ENCODE data around the gene NCK1.
"Not testable (repeated sequence)": the region's sequence is repeated elsewhere in the genome, so short reads cannot be mapped to it uniquely, and the experiment has no call there.

NCK1 gene

DNA sequence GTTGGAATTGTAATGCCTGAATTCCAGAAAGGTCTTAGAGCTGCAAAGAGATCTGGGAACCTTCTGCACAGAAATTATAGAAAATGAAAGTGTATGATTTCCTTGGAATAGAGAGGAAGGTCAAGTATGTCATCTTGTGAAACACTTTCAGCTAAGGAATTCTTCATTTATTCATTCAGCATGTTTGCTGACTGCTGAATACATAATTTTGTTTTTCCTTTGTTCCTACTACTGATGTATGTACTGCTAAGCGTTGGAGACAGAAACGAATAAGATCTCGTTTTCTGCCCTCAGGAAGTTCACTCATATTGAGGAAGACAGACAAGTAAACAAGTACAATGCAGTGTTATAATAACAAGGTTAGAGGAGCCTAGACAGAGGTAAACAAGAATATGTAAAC lies 81.4 kb downstream of the NCK1 start:
- no peak for DNase-seq (ENCODE audit: low read depth in 2 of 3, low spot score in 2 of 3)

DNA sequence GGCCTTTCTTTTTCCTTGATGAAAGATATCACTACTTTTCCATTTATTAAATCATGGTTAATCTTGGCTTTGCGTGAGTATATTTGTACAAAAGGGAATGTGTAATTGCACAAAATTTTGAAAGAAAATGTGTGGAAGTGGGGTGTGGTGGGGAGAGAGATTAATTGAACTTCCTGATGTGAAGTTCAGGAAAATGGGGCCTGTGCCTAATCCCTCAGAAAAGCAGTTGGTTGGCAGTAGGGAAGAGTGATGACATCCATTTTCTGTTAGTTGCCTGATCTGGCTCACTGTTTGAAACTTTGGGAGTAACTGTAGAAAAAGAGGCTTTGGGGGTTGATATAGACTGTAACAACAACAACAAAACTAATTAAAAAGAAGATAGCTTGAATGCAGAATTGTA lies 85.0 kb downstream of the NCK1 start:
- no peak for DNase-seq (ENCODE audit: low read depth in 2 of 3, low spot score in 2 of 3)

DNA sequence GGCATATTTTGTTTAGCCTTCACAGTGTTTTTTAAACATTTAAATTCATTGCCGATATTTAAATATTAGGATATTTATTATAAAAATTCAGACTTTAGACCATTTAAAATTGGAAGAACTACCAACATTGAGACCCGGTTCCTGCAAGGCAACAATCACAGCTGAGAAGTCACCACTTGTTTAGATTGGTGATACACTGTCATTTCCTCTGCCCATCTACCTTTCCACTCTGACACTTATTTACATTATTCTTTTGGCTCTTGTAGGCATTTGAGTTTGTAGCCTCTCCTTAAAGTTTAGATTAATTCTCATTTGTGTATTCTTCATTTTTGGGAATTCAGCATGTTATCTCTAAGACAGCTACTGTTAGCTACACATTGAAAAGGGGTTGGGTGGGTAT lies 85.5 kb downstream of the NCK1 start:
- no peak for DNase-seq (ENCODE audit: low read depth in 2 of 3, low spot score in 2 of 3)

DNA sequence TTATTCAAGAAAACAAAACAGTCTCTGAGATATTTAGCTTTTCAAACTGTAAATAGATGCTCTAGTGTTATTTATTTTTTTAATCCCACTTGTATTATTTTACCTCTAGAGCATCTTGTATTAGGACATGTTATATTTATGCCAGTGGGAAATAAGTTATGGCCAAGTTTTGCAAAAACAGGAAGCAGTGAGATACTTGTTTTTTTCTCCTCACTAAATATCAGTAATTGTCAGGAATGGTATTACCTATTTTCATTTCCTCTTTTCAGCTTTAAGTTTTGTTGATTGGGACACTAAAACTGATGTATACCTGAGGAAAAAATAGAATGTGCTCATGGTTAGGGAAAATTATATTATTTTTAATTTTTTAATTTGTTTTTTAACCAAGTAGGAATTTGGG lies 87.1 kb downstream of the NCK1 start:
- no peak for DNase-seq (ENCODE audit: low read depth in 2 of 3, low spot score in 2 of 3)

DNA sequence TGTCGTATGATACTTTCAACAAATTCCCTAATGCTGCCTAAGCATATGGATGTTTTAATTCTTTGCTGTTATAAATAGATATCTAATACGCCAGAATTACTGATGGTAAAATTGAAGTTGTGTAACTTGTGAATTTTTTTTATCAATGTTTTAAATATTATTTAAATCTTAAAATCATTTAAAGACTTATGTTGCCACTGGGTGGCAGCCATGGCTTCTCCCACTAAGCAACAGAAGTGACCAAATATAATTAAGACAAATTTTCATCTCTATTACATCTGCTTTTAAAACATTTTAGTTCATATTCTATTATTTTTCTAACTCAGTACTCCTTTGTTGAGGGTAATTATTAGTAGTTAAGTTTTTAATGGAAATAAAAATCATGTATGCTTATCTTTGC lies 87.7 kb downstream of the NCK1 start:
- DNase-seq (ENCODE audit: low read depth in 2 of 3, low spot score in 2 of 3) = no peak

DNA sequence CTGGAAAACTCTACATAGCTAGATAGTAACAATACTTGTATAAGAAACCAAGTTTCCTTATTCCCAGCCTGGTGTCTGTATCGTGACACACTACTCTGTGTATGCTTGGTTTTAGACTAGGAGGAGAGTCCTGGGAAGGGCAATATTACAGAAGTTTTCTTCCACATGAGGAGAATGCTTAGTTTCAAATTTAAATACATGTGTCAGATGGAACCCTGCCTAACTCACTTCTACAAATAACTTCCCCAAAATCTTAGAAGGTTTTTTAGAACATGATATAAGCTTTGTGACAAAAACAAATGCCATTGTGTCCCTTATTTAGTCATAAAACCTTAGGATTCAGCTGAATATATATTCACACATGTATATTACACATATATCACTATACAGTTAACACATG lies 88.6 kb downstream of the NCK1 start:
- DNase-seq (ENCODE audit: low read depth in 2 of 3, low spot score in 2 of 3) = no peak

DNA sequence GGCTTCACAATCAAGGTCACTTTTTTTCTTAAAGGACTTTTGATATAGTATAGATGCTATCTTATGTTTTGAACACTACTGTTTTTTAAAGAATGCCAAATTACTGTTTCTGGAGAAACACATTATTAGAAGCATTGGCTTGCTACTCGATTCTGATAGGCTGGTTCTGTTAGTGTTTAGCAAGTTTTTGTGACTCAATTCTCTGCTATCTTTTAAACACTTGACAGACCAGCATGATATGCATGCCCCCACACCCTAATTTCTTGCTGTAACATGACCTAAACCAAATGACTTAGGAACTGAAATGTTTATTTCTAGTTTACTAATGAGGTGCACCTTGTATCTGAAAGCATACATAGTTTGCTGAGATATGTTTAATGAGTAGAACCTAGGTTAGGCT lies 90.3 kb downstream of the NCK1 start:
- no peak for DNase-seq (ENCODE audit: low read depth in 2 of 3, low spot score in 2 of 3)

DNA sequence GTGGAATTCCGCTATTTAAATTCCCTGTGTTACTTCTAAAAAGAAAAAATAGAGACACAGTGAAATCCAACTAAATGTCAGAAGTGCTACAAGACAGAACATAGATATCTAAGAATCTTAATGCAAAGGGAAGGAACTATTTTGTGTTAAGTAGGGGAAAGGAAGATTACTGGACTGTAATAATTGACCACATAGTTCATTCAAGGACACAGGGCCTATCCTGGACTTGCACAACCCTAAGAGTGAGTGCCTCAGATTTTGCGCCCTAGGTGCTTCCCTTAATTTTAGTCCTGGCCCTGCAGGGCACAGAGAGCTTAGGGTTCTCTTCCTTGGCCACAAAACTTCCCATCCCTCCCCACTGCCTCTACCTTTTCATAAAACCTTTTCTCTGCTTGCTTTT lies 92.2 kb downstream of the NCK1 start:
- no peak for DNase-seq (ENCODE audit: low read depth in 2 of 3, low spot score in 2 of 3)

DNA sequence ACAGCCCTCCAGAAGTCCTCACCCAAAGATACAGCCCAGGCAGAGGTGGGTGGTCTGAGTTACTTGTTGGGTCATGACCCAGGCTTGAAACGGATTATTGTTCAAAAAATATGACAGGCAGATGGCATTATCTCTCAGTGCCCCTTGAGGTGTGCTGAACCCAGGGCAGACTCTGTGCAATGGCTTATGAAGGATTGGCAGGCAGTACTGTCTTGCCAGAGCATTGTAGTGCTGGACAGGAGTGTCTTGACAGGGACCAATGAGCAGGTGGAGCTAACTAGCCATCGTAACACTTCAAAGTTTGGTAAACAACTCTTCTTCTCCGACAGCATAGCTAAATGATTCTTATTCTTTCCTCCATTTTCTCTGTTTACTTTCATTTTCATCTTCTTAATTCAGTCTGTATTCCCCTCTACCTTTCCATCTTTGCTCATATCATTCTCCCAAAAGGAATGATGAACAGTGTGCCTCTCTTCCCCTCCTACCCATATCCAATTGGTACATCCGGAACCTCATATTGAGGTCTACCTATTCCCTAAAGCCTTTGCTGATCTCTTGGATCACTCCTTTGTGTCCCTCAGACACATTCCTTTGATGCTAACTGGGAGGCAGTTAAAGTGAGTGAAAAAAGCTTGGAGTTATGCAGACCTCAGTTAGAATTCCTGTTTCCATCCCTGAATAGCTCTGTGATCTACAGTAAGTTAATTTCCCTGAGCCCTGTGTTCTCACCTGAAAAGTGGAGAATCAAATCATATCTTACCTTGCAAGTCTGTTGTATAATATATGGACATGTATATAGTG lies 93.2 kb downstream of the NCK1 start:
- no peak for DNase-seq (ENCODE audit: low read depth in 2 of 3, low spot score in 2 of 3)

DNA sequence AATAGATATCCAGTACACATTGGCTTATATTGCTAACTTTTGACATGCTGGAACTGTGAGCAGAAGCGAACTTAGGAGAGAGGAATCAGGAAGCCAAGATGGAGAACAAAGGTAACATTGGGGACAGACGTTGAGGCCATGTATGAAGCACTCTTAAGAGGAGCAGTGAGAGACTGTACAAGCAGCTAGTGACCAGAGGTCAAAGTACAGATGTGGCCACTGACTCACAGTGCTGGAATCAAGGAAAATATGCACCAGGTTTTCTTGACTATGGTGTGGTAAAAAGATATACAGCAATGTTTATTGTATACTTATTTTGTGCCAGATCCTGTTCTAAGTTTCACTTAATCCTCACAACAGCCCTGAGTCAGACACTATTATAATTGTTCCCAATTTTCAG lies 93.8 kb downstream of the NCK1 start:
- DNase-seq (ENCODE audit: low read depth in 2 of 3, low spot score in 2 of 3) = no peak

DNA sequence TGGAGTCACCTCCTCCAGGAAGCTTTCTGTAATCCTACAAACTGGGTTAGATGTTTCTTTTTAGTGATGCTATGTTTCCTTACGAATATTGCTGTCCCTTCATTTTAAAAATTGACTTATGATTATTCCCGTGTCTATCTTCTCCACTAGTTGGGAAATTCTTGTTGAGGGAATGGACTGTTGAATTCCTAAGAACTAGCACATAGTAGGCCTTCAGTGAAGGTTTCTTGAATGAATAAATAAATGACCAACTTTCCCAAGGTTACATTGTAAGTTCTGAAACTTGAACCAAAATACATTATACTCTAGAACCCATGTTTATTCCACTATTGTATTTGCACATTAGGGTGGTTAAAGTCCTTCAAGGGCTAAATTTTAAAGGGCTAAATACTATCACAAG lies 95.0 kb downstream of the NCK1 start:
- no peak for DNase-seq (ENCODE audit: low read depth in 2 of 3, low spot score in 2 of 3)

DNA sequence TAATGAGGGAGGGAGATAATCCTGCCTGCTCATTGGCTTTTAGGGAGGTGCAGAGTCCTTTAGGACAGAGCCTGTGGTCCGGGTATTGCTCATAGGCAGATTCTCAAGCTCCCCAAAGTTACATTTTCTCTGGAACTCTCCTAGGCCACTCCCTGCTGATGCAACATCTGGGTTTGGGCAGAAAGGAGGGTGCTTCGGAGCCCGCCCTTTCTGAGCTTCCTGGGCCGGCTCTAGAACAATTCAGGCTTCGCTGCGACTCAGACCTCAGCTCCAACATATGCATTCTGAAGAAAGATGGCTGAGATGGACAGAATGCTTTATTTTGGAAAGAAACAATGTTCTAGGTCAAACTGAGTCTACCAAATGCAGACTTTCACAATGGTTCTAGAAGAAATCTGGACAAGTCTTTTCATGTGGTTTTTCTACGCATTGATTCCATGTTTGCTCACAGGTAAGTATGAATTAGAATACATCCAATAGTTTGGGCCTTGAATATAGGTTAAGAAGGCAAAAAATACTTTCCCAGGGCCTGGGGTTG lies 95.8 kb downstream of the NCK1 start, which contains the start of gene IL20RB:
TSS of gene IL20RB (plus strand) at position 233 of the 538 bp plus-strand sequence. CDS start at position 364, 131 bp downstream.
- DNase-seq (ENCODE audit: low read depth in 2 of 3, low spot score in 2 of 3) = no peak

DNA sequence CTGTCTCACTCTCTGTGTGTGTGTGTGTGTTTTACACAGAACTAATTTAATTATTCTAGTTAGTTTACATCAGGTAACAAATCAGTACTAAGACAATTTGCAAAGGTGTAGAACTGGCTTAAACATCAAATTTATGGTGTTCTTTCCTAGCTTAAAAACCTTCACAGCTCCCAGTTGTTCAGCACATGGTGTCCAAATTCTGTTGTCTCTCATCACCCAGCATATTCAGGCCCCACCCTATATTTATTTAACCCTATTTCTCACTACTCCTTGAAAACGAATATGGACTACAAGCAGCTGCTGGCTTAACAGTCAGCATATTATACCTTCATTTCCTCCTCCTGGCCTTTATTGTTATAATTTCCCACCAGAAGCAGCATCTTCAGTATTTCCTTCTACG lies 96.9 kb downstream of the NCK1 start:
- no peak for DNase-seq (ENCODE audit: low read depth in 2 of 3, low spot score in 2 of 3)

DNA sequence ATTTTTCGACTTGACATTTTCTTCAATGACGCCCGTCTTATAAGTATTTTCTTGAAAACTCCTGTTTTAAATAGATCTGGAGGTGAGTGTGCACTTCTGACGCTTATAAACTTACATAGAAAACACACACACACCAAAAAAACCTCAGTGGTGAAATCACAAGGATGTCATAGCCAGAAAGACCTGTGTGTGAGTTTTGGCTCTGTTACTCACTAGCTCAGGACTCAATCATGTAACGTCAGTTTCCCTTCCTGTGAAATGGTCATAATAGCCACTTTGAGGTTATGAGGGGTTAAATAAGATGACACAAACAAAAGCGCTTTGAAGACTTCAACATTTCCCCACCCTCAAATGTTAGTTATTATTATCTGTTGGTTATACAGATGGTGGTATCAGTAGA lies 97.6 kb downstream of the NCK1 start:
- DNase-seq (ENCODE audit: low read depth in 2 of 3, low spot score in 2 of 3) = no peak

DNA sequence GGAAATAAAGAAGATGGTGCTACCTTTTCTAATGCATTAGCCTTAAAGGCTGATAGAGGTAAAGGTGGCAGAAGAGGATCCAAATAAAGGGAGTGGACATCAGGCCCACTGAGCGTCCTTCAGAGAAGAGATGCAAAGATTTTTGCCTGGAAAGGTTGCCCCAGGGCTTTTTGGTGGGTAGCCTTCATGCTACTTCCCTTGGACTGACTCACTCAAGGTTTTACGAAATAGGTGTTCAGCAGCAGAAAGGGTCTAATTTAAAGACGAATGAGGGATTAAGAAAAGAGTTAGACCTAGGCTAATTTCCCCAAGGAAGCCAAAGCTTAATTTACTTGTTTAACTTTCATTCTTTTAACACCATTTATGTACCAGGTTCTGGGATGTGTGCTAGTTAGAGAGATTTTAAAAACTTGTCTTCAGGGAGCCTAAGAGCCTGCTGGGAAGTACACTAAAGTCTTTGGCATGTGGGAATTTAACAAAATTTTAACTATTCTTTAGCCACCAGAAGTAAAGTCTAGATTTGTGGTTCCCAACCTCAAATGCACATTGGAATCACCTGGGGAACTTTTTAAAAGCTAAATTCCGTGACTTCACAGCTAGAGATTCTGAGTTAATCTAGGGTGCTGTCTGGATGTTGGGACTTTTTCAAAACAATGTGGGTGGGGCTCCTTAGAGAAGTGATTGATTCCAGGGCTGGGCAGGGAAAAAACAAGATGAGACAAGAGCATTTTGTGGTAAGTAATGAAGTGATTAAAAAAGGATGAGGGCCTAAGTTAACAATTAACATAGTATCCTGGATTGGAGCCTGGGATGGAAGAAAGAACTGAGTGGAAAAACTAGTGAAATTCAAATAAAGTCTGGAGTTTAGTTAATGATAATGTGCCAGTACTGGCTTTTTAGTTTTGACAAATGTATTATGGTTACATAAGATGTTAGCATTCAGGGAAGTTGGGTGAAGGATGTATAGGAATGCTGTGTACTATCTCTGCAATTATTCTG lies 99.1 kb downstream of the NCK1 start:
- no peak for DNase-seq (ENCODE audit: low read depth in 2 of 3, low spot score in 2 of 3)

DNA sequence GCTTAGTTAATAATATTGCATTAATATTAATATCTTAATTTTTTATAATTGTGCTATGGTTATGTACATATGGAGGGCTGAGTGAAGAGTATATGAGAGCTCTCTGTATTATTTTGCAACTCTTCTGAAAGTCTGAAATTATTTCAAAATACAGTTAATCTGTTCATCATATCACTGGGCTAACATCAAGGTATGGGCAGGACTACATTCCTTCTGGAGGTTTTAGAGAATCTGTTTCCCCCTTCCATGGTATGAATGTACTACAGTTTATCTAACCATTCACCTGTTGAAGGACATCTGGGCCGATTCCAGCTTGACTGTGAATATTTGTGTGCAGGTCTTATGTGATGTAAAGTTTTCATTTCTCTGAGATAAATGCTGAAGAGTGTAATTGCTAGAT lies 100.9 kb downstream of the NCK1 start:
- DNase-seq (ENCODE audit: low read depth in 2 of 3, low spot score in 2 of 3) = no peak

DNA sequence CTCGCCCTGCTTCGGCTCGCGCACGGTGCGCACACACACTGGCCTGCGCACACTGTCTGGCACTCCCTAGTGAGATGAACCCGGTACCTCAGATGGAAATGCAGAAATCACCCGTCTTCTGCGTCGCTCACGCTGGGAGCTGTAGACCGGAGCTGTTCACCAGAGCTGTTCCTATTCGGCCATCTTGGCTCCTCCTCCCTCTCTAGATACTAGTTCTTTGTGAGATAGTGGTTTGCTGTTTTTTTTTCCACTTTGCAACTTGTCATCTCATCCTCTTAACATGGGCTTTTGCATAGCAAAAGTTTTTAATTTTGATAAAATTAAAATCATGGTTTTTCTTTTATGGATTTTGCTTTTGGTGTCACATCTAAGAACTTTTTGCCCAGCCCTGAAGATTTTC lies 107.5 kb downstream of the NCK1 start:
- not testable (repeated sequence) for DNase-seq (ENCODE audit: low read depth in 2 of 3, low spot score in 2 of 3)

DNA sequence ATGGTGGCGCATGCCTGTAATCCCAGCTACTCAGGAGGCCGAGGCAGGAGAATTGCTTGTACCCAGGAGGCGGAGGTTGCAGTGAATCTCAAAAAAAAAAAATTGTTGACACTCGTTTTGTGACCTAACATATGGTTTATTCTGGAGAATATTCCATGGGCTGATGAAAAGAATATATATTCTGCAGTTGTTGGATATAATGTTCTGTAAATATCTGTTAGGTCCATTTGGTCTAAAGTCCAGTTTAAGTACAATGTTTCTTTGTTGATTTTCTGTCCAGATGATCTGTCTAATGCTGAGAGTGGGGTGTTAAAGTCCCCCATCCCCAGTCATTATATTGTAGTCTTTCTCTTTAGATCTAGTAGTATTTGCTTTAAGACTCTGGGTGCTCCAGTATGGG lies 111.3 kb downstream of the NCK1 start:
- no peak for DNase-seq (ENCODE audit: low read depth in 2 of 3, low spot score in 2 of 3)

DNA sequence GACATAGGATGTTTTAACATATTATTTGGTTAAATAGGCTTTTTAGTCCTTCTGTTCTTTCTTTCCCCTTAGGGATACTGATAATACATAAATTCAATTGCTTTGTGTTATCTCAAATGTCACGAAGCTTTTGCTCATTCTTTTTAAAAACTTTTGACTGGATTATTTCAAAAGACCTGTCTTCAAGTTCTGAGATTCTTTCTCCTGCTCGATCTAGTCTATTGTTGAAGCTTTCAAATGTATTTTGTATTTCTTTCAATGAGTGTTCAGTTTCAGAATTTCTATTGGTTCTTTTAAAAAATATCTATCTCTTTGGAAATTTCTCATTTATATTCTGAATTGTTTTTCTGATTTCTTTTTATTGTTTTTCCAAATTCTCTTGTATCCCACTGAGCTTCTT lies 112.7 kb downstream of the NCK1 start:
- DNase-seq (ENCODE audit: low read depth in 2 of 3, low spot score in 2 of 3) = no peak

DNA sequence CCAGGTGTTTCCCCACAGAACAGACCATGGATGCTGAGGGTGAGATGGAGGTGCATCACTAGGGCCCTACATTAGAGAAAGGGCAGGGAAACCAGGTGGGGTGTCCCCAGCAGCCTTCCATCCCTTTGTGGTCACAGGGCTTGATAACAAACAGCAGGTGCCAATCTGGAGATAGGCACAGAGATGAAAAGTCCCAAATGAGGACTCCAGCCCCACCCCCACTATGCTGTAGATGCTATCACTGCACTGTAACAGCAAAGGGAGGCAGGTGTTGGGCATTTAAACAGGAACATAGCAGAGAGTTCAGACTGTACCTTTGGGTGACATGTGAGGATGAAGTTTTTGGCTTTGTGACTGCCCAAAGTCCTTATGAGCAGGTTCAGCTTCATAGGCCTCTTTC lies 117.2 kb downstream of the NCK1 start:
- no peak for DNase-seq (ENCODE audit: low read depth in 2 of 3, low spot score in 2 of 3)

DNA sequence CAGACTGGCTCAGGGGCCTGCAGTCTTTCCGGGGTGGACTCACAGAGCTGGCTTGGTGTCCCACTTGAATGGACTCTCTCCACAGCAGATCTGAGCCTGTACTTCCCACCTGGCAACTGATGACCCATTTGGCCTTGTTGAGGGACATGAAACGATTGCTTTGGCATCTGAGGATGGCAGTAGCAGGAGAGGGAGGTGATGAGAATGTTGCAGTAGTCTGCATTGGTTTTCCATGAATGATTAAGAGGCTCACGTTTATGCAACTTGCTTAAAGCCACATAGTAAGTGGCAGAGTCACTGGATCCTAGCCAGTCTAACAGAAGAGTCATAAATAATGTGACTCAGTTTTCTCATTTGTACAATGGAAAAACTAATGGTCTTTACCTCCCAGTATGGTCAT lies 117.7 kb downstream of the NCK1 start:
- DNase-seq (ENCODE audit: low read depth in 2 of 3, low spot score in 2 of 3) = no peak

DNA sequence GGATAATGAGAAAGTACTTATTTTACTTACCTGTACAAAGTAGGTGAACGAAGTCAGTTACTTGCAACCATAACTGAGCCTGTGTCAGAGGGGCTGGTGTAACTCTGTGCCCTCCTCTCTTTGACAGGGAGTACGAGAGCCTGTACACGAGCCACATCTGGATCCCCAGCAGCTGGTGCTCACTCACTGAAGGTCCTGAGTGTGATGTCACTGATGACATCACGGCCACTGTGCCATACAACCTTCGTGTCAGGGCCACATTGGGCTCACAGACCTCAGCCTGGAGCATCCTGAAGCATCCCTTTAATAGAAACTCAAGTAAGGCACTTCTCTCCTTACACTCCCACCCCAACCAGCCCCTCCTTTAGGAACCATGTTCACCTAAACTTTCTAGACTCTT lies 120.0 kb downstream of the NCK1 start:
- DNase-seq (ENCODE audit: low read depth in 2 of 3, low spot score in 2 of 3) = no peak
